Prostate gland (tissue), 2 donors: ENCODE results near the gene TBC1D22A. TPM values are rescaled to one million over a fixed set of nuclear protein-coding genes. Genes with fewer than 3 reads are reported as not detected.

Source experiments
- DNase-seq: peaks from one replicate; pipeline ENCODE4 v3.0.0-alpha.2; 2019; ENCODE audit warnings: low spot score
- H3K27ac ChIP-seq, 2 donors: fragments of 200-600 bp; sonication (generic); 2 replicates each; pipeline ENCODE4 v1.5.1; 2017 to 2019
- H3K27me3 ChIP-seq: fragments of 200-600 bp; sonication (generic); replicated peaks from 2 replicates; pipeline ENCODE4 v1.5.1; 2019; ENCODE audit not compliant: insufficient read depth
- H3K36me3 ChIP-seq, 2 donors: fragments of 200-600 bp; sonication (generic); 1 replicate in 1 of 2; 2 replicates in 1 of 2; pipeline versions ENCODE4 v1.5.1 to v1.8.1; 2017 to 2019
- H3K4me1 ChIP-seq: fragments of 200-600 bp; sonication (generic); replicated peaks from 2 replicates; pipeline ENCODE4 v1.5.1; 2019
- H3K4me3 ChIP-seq, 2 donors: fragments of 200-600 bp; sonication (generic); 2 replicates each; pipeline ENCODE4 v1.5.1; 2017 to 2019
- H3K9me3 ChIP-seq: fragments of 200-600 bp; sonication (generic); 2 replicates; pipeline ENCODE4 v1.5.1; 2017
- POLR2A ChIP-seq: fragments of 450-650 bp; IDR thresholded peaks from one replicate; pipeline ENCODE4 v1.6.1; 2016; ENCODE audit warnings: antibody characterized with exemption, mild to moderate bottlenecking
- POLR2AphosphoS5 ChIP-seq: sonication (generic); formaldehyde crosslinking; IDR thresholded peaks from one replicate; pipeline ENCODE4 v1.6.1; 2017; ENCODE audit warnings: antibody characterized with exemption
- WGBS: methylation state at CpG from one replicate; pipeline ENCODE4 v1.1.5; 2018; 5-methylcytosine and 5-hydroxymethylcytosine counted together
- intact Hi-C: fragments of 100-400 bp; cut with DNase I; formaldehyde crosslinking; loops from one replicate; pipeline ENCODE4 v1.14.2; 2022
- total RNA-seq, 2 donors: library from RNA; depleted of rRNA; stranded (reverse); fragments of >200 nt; gene quantifications; one replicate each; pipeline ENCODE4 v1.1.0, GENCODE V29; 2016
- TF ChIP-seq, protein P1 (sequence below), 4 experiments: fragments of 200-600 bp in 2 of 4; fragments of 450-650 bp in 2 of 4; sonication (generic) in 2 of 4; IDR thresholded peaks; 1 replicate in 3 of 4; 2 replicates in 1 of 4; pipeline ENCODE4 v1.5.1; 2016 to 2019; ENCODE audit warnings: antibody characterized with exemption in 4 of 4, mild to moderate bottlenecking in 2 of 4, moderate library complexity in 2 of 4

Gene TBC1D22A
- total RNA-seq, 2 donors from 2014 or later, result 16.0 to 30.7 TPM

DNA sequence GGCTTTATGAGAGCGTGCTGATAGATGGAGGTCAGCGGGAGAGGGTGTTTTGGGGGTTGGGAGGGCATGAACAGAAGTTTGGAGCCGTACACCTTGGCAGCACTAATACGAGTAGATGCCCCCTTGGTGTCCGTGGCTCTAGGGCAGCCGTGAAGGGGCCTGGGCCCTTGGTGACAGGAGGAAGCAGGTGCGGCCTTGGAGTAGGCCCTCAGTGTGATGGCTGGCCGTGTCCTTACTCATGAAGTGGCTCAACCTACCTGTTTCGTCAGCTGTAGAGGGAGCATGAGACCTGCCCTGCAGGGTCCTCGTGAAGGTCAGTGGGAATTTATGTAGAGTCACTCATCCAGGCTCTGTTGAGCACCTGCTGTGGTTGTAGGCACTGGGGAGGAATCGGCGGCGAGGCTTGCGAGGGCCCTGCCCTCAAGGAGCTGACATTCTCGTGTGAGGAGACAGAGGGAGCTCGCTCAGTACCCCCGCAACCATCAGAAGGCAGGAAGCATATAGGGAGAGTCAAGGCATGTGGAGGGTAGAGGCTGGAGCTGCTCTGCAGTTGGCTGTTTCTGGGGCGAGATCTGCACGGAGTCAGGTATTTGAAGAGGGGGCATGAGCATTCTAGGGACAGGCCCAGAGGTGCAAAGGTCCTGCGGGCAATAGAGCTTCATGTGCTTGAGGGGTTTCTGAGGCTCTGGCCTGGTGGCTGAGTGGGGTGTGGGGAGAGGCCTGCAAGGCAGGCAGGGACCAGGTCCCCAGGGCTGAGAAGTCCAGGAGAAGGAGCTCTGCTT, 39.6 kb downstream of the TBC1D22A start:
- Histone ChIP-seq H3K27ac (no peak overlapping the region), H3K4me1 (no peaks in the 10 kb centered on the region), H3K36me3 (no peaks in the 10 kb centered on the region), H3K27me3 (peaks cover 2% of the 10 kb centered on the region), H3K4me3 (no peak overlapping the region), H3K9me3 (no peaks in the 10 kb centered on the region)
- WGBS, result 94% methylated on average over 20 of the region's 20 CpGs
- intact Hi-C loops, result no loop called here
- TF ChIP-seq POLR2A, result no peak
- no peak for TF ChIP-seq POLR2AphosphoS5
- TF ChIP-seq, protein P1, sequence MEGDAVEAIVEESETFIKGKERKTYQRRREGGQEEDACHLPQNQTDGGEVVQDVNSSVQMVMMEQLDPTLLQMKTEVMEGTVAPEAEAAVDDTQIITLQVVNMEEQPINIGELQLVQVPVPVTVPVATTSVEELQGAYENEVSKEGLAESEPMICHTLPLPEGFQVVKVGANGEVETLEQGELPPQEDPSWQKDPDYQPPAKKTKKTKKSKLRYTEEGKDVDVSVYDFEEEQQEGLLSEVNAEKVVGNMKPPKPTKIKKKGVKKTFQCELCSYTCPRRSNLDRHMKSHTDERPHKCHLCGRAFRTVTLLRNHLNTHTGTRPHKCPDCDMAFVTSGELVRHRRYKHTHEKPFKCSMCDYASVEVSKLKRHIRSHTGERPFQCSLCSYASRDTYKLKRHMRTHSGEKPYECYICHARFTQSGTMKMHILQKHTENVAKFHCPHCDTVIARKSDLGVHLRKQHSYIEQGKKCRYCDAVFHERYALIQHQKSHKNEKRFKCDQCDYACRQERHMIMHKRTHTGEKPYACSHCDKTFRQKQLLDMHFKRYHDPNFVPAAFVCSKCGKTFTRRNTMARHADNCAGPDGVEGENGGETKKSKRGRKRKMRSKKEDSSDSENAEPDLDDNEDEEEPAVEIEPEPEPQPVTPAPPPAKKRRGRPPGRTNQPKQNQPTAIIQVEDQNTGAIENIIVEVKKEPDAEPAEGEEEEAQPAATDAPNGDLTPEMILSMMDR (IDR thresholded peaks at IDR 0.05), result no peak
- no peak for DNase-seq

DNA sequence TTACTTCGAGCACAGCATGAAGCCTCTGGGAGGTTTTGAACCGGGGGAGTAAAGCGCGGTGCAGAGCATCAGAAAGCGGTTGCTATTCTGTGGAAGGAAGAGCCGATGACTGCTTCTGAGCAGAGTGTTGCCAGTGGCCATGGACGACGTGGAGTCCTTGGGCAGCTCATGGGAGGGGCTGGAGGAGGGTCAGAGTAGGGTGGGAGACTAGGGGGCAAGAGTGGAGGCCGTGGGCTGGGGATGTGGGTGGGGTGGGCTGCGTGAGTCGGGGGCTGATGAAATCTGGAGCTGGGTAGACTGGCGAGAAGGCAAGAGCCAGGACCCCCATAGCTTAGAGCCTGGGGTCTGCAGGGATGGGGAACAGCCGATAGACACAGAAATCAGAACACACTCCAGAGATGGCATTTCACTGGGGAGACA, 40.2 kb downstream of the TBC1D22A start:
- H3K4me3 ChIP-seq, result no peak overlapping the region
- H3K9me3 ChIP-seq, result no peaks in the 10 kb centered on the region
- H3K27me3 ChIP-seq, result peaks cover 2% of the 10 kb centered on the region
- DNase-seq, result no peak
- TF ChIP-seq POLR2A (no peak), POLR2AphosphoS5 (no peak)
- TF ChIP-seq, protein P1 (IDR thresholded peaks at IDR 0.05), result no peak
- H3K36me3 ChIP-seq, result no peaks in the 10 kb centered on the region
- 92% methylated on average over 13 of the region's 13 CpGs for WGBS
- intact Hi-C loops, result no loop called here
- no peak overlapping the region for H3K27ac ChIP-seq
- no peaks in the 10 kb centered on the region for H3K4me1 ChIP-seq

DNA sequence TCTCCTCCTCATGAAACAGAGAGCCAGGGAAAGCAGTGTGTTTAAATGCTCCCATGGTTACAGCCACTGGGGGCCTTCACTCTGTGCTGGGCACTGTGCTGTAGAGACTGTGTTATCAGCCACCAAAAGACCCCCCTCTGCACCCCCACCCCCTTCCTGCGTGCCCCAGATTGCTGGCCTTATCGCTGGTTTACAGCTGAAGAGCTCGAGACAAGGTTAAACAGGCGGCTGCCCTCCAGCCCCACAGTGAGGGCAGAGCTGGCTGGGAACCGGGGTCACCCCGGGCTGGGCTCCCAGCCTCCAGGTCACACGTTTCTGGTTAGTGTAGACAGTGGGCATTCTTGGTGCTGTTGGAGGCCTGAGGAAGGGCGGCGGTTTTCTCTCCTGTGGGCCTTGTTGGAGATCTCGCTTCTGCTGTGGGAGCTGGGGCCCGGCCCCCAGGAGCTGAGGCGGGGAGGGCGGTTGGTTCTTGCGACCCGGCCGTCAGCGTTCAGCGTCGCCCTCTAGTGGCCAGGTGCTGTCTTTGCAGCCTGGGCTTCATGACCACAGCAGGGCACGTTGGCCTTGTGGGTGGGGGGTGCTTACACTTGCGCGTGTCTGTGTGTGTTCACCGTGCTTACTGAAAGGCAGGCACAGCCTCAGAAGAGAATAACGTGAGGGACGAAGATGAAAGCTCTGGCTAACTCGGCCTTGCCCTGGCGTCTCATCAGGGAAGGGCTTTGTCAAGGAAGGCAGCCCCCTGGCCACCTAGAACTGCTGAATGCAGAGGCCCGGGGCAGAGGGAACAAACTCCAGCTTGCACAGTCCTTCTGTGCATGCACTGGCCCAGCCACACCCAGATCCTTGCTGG, 40.8 kb downstream of the TBC1D22A start:
- H3K4me3 ChIP-seq, result no peak overlapping the region
- H3K36me3 ChIP-seq, result no peaks in the 10 kb centered on the region
- H3K27ac ChIP-seq, result no peak overlapping the region
- TF ChIP-seq, protein P1 (IDR thresholded peaks at IDR 0.05), result peak; percentile 83 to 91 (median 86)
- TF ChIP-seq POLR2A, result no peak
- no peak for TF ChIP-seq POLR2AphosphoS5
- H3K9me3 ChIP-seq, result no peaks in the 10 kb centered on the region
- peaks cover 2% of the 10 kb centered on the region for H3K27me3 ChIP-seq
- no peak for DNase-seq
- 36% methylated on average over 24 of the region's 28 CpGs for WGBS
- H3K4me1 ChIP-seq, result no peaks in the 10 kb centered on the region
- intact Hi-C loops, result no loop called here

DNA sequence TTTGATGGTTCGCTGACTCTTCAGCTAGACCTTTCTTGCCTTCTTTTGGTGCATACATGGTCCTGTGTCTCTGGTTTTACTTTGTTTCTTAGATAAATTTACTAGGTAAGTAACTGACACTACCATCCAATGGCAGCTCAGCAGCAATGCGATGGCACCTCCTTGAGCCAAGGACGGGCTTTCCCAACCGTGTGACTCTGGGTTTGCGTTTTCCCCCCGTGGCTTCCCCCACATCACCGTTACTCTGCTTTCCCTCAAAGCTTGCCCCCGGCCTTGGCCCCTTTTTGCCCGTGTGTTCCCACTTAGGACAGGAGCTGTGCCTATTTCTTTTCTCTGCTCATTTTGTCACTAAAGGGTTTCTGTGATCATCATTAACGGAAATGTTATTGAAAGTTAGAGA, 41.5 kb downstream of the TBC1D22A start:
- no peaks in the 10 kb centered on the region for H3K9me3 ChIP-seq
- H3K36me3 ChIP-seq, result no peaks in the 10 kb centered on the region
- no peak overlapping the region for H3K27ac ChIP-seq
- no peak overlapping the region for H3K4me3 ChIP-seq
- DNase-seq, result no peak
- TF ChIP-seq POLR2A (no peak), POLR2AphosphoS5 (no peak)
- TF ChIP-seq, protein P1 (IDR thresholded peaks at IDR 0.05), result no peak
- intact Hi-C loops, result no loop called here
- 87% methylated on average over 10 of the region's 10 CpGs for whole genome bisulfite sequencing
- no peaks in the 10 kb centered on the region for H3K4me1 ChIP-seq
- peaks cover 2% of the 10 kb centered on the region for H3K27me3 ChIP-seq
